Measurements from ENCODE around the gene OSBPL5. TPM values are rescaled to one million over a fixed set of nuclear protein-coding genes. Genes with fewer than 3 reads are reported as not detected.
A peak's percentile ranks its signal among the peaks of the same experiment; 100 is the strongest.

Gene OSBPL5
- total RNA-seq, 4 donors from 2014 or later: 59.6 to 119 (median 71.7) TPM

GRCh38 chr11:3136546-3137455 is 28.3 kb downstream of the OSBPL5 start:
- no peaks in the 10 kb centered on the region for H3K9me3 ChIP-seq
- no peaks in the 10 kb centered on the region for H3K27me3 ChIP-seq
- peak overlapping the region in 1 of 4 donors; percentile 42 for H3K27ac ChIP-seq (replicated peaks in 1 of 4)
- H3K4me1 ChIP-seq: peaks cover 31 to 73% (median 66%) of the 10 kb centered on the region in 4 donors
- H3K4me3 ChIP-seq: no peak overlapping the region
- no peak for TF ChIP-seq POLR2A (IDR thresholded peaks at IDR 0.05; ENCODE audit: low read depth)
- TF ChIP-seq CTCF (IDR thresholded peaks at IDR 0.05): no peak
- TF ChIP-seq POLR2AphosphoS5 (IDR thresholded peaks at IDR 0.05): no peak
- TF ChIP-seq EP300 (IDR thresholded peaks at IDR 0.05): no peak
- H3K36me3 ChIP-seq: no peaks in the 10 kb centered on the region
- intact Hi-C loops (cut with DNase I): no loop called here
- 78% methylated on average over 4 of the region's 13 CpGs for WGBS
- DNase-seq (ENCODE audit: extremely low spot score): no peak

GRCh38 chr11:3135481-3136440 is 29.3 kb downstream of the OSBPL5 start:
- no peak for TF ChIP-seq POLR2AphosphoS5 (IDR thresholded peaks at IDR 0.05)
- no peak for TF ChIP-seq CTCF (IDR thresholded peaks at IDR 0.05)
- TF ChIP-seq POLR2A (IDR thresholded peaks at IDR 0.05; ENCODE audit: low read depth): no peak
- no peak for TF ChIP-seq EP300 (IDR thresholded peaks at IDR 0.05)
- no peak for DNase-seq (ENCODE audit: extremely low spot score)
- Histone ChIP-seq H3K9me3 (no peaks in the 10 kb centered on the region), H3K4me3 (no peak overlapping the region), H3K27me3 (no peaks in the 10 kb centered on the region), H3K27ac (replicated peaks in 1 of 4) (peak overlapping the region in 1 of 4 donors; percentile 42), H3K36me3 (no peaks in the 10 kb centered on the region), H3K4me1 (peaks cover 31 to 77% (median 63%) of the 10 kb centered on the region in 4 donors)
- intact Hi-C loops (cut with DNase I): no loop called here
- WGBS: 78% methylated on average over 6 of the region's 15 CpGs

- DNase-seq (ENCODE audit: extremely low spot score): no peak
- Histone ChIP-seq H3K27ac (replicated peaks in 1 of 4) (peak overlapping the region in 1 of 4 donors; percentile 42), H3K27me3 (no peaks in the 10 kb centered on the region), H3K4me3 (no peak overlapping the region), H3K4me1 (peaks cover 31 to 80% (median 63%) of the 10 kb centered on the region in 4 donors), H3K9me3 (no peaks in the 10 kb centered on the region), H3K36me3 (no peaks in the 10 kb centered on the region)
- intact Hi-C loops (cut with DNase I): no loop called here
- TF ChIP-seq EP300 (IDR thresholded peaks at IDR 0.05) (no peak), POLR2AphosphoS5 (IDR thresholded peaks at IDR 0.05) (no peak), CTCF (IDR thresholded peaks at IDR 0.05) (no peak), POLR2A (IDR thresholded peaks at IDR 0.05; ENCODE audit: low read depth) (no peak)
- 82% methylated on average over 11 of the region's 27 CpGs for WGBS
These were observed 30.2 kb downstream of the OSBPL5 start for GRCh38 chr11:3134651-3135480.

- Histone ChIP-seq H3K9me3 (no peaks in the 10 kb centered on the region), H3K36me3 (peaks cover 0 to under 1% (median 0%) of the 10 kb centered on the region in 4 donors), H3K27ac (replicated peaks in 1 of 4) (no peak overlapping the region), H3K4me3 (no peak overlapping the region), H3K4me1 (peaks cover 31 to 76% (median 59%) of the 10 kb centered on the region in 4 donors), H3K27me3 (no peaks in the 10 kb centered on the region)
- no peak for TF ChIP-seq POLR2A (IDR thresholded peaks at IDR 0.05; ENCODE audit: low read depth)
- TF ChIP-seq POLR2AphosphoS5 (IDR thresholded peaks at IDR 0.05): no peak
- TF ChIP-seq EP300 (IDR thresholded peaks at IDR 0.05): no peak
- no peak for TF ChIP-seq CTCF (IDR thresholded peaks at IDR 0.05)
- 86% methylated on average over 1 of the region's 4 CpGs for WGBS
- intact Hi-C loops (cut with DNase I): no loop called here
- no peak for DNase-seq (ENCODE audit: extremely low spot score)
These were observed 30.9 kb downstream of the OSBPL5 start for GRCh38 chr11:3134218-3134621.
